ENCODE data around the gene TM7SF3.
"Not testable (repeated sequence)": the region's sequence is repeated elsewhere in the genome, so short reads cannot be mapped to it uniquely, and the experiment has no call there.

TM7SF3 gene

GRCh38 chr12:27014085-27014858, at the start of gene TM7SF3:
TM7SF3 (minus strand) TSS chr12:27014384; CDS start chr12:27014168, 216 bp downstream.
- peak; percentile 91 for DNase-seq (ENCODE audit: low read depth)

DNA sequence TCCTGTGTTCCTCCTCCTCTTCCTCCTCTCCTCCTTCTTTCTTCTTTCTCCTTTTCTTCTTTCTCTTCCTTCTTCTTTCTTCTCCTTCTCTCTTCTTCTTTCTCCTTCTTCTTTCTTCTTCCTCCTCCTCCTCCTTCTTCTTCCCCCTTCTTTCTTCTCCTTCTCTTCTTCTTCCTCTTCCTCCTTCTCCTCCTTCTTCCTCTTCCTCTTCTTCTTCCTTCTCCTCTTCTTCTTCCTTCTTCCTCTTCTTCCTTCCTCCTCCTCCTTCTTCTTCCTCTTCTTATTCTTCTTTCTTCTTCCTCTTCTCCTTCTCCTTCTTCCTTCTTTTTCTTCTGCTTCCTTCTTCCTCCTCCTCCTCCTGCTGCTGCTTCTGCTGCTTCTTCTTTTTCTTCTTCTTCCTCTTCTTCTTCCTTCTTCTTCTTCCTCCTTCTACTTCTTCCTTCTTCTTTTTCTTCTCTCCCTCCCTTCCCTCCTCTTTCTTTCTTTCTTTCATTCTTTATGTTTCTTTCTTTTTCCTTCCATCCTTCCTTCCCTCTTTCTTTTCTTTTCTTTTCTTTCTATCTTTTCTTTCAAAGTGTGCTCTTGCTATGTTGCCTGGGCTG, 49.2 kb upstream of the TM7SF3 start:
- DNase-seq (ENCODE audit: low read depth): no peak

GRCh38 chr12:27061317-27061716, 47.1 kb upstream of the TM7SF3 start:
- DNase-seq (ENCODE audit: low read depth): no peak

GRCh38 chr12:27060740-27061139, 46.6 kb upstream of the TM7SF3 start:
- DNase-seq (ENCODE audit: low read depth): no peak

DNA sequence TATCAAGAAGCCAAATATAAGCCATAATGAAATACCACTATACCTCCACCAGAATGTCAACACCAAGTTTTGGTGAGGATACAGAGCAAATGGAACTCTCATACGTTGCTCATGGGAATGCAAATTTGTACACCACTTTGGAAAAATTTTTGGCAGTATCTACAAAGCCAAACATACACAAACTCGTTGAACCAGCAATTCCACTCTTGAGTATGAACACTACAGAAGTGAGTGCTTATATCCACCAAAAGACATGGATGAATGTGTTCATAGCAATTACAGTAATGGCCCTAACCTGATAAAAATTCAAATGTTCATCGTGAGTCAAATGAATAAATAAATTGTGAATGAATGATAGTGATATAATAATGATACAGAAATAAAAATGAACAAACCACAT, 43.4 kb upstream of the TM7SF3 start:
- no peak for DNase-seq (ENCODE audit: low read depth)

DNA sequence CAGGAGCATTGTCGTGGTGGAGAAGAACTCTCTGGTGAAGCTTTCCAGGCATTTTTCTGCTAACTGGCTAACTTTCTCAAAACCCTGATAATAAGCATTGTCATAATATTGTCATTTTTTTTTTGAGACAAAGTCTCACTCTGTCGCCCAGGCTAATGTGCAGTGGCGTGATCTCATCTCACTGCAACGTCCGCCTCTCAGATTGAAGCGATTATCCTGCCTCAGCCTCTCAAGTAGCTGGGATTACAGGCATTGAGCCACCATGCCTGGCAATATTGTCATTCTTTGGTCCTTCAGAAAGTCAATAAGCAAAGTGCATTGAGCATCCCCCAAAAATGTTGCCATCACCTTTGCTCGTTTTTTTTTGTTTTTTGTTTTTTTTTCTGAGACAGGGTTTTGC, 41.8 kb upstream of the TM7SF3 start:
- DNase-seq (ENCODE audit: low read depth): no peak

GRCh38 chr12:27052742-27053141, 38.6 kb upstream of the TM7SF3 start:
- DNase-seq (ENCODE audit: low read depth): no peak

- no peak for DNase-seq (ENCODE audit: low read depth)
Measured at GRCh38 chr12:27052176-27052575, 38.0 kb upstream of the TM7SF3 start.

DNA sequence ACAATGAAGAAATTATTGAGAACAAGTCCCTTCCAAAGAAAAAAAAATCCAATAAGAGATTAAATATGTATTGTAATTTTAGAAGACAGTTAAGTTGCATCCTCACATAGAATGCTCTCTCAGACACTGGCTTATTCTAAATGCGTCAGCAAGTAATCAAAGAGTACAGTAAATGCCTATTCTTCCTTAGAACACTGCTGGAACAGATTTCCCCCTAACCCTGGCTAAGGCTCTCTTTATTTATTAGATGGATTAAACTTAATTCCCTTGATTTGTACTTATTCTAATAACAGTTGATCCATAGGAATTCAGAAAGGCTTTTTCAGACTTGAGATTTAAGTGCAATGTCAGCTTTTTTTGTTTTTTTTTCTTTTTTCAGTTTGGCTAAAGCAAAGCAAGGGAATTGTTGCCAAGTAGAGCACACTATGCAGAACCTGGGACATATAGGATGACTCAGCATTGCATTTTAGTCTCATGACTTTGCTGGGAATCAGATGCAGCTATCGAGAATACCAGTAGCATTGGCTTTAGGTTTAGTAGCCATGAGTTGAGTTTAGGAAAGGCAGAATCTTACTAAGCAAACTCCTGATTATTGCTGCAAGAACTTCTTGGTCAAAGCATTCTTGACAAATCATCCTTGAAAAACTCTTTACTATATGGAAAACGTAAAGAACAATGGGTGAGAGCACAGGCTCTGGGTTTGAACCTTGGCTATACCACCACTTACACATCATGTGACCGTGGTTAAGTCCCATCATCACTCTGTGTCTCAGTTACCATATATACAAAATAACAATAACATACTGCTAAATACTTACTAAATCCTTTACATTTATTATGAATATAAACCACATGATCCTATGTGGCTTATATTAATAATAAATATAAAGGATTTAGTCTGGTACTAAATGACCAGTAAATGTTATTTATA, 34.9 kb upstream of the TM7SF3 start:
- no peak for DNase-seq (ENCODE audit: low read depth)

DNA sequence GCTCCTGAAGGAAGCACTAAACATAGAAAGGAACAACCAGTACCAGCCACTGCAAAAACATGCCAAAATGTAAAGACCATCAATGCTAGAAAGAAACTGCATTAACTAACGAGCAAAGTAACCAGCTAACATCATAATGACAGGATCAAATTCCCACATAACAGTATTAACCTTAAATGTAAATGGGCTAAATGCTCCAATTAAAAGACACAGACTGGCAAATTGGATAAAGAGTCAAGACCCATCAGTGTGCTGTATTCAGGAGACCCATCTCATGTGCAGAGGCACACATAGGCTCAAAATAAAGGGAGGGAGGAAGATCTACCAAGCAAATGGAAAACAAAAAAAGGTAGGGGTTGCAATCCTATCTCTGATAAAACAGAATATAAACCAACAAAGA, 27.8 kb upstream of the TM7SF3 start:
- DNase-seq (ENCODE audit: low read depth): not testable (repeated sequence)

DNA sequence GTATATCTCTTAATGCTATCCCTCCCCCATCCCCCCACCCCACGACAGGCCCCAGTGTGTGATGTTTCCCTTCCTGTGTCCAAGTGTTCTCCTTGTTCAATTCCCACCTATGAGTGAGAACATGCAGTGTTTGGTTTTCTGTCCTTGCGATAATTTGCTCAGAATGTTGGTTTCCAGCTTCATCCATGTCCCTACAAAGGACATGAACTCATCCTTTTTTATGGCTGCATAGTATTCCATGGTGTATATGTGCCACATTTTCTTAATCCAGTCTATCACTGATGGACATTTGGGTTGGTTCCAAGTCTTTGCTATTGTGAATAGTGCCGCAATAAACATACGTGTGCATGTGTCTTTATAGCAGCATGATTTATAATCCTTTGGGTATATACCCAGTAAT, 26.5 kb upstream of the TM7SF3 start:
- not testable (repeated sequence) for DNase-seq (ENCODE audit: low read depth)

DNA sequence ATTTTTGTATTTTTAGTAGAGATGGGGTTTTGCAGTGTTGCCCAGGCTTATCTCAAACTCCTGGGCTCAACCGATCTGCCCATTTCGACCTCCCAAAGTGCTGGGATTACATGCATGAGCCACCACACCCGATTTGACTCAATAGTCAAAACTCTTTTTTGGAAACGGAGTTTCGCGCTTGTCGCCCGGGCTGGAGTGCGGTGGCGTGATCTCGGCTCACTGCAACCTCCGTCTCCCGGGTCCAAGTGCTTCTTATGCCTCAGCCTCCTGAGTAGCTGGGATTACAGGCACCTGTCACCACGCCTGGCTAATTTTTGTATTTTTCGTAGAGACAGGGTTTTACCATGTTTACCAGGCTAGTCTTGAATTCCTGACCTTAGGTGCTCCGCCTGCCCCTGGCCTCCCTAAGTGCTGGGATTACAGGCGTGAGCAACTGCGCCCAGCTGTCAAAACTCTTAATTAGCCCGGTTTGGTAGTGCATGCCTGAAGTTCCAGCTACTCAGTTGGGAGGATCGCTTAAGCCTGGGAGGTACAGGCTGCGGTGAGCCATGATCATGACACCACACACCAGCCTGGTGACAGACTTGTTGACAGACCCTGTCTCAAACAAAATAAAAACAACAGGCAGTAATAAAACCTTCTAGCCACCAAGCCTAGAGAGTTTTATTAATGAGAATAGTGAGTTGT, 20.6 kb upstream of the TM7SF3 start:
- DNase-seq (ENCODE audit: low read depth): no peak

GRCh38 chr12:27032679-27033078, 18.5 kb upstream of the TM7SF3 start:
- no peak for DNase-seq (ENCODE audit: low read depth)

GRCh38 chr12:27031531-27031930, 17.3 kb upstream of the TM7SF3 start:
- DNase-seq (ENCODE audit: low read depth): no peak

DNA sequence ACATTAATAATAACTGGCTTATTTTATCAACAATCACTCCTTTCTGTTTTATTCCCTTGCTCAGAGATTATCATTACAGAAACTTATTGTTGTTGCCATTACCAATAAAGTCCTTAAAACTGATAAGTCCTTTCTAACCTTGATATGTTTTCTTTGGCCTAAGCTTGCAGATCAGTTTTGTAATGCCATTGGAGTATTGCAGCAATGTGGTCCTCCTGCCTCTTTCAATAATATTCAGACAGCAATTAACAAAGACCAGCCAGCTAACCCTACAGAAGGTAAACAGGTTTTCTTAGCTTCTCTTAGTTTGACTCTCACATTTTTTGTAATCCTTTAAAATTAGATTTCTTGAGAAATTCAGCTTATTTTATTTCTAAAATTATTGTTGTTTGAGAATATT, 12.1 kb upstream of the TM7SF3 start:
- DNase-seq (ENCODE audit: low read depth): no peak

- DNase-seq (ENCODE audit: low read depth): no peak
Measured at GRCh38 chr12:27025116-27025515, 10.9 kb upstream of the TM7SF3 start.

GRCh38 chr12:27024291-27024690, 10.1 kb upstream of the TM7SF3 start:
- no peak for DNase-seq (ENCODE audit: low read depth)

- no peak for DNase-seq (ENCODE audit: low read depth)
Measured at GRCh38 chr12:27020761-27021160, 6.6 kb upstream of the TM7SF3 start.

GRCh38 chr12:27018037-27018436, 3.9 kb upstream of the TM7SF3 start:
- DNase-seq (ENCODE audit: low read depth): no peak

- not testable (repeated sequence) for DNase-seq (ENCODE audit: low read depth)
Measured at GRCh38 chr12:27017163-27017823, 3.1 kb upstream of the TM7SF3 start.

DNA sequence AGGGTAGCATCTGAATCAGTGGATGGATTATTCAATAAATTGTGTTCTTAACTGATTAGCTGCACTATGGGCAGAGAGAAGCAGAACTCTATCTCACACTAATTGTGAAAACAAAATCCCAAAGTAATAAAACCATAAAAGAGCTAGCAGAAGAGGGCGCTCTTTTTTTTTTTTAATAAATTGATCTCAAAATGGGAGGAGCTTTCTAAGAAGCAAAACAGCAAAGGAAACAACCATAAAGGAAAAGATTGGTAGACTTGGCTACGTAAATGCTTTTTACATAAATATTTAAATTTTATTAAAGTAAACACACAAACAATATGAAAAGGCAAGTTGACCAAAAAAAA, 1.5 kb upstream of the TM7SF3 start:
- DNase-seq (ENCODE audit: low read depth): no peak

Measured in activated T-cell treated with anti-CD3 and anti-CD28 coated beads for 24 hours (primary cell).